ENCODE data around the gene HLA-C.
"Not testable (repeated sequence)": the region's sequence is repeated elsewhere in the genome, so short reads cannot be mapped to it uniquely, and the experiment has no call there.

The HLA-C gene

GRCh38 chr6:31270788-31271640 lies 878 bp downstream of the HLA-C start:
- peak in 1 of 2 donors; percentile 34 for DNase-seq (ENCODE audit: low read depth in 1 of 2, low spot score in 1 of 2)

GRCh38 chr6:31268836-31269235 lies 3.1 kb downstream of the HLA-C start:
- no peak for DNase-seq (ENCODE audit: low read depth in 1 of 2, low spot score in 1 of 2)

GRCh38 chr6:31268369-31268765 lies 3.5 kb downstream of the HLA-C start:
- DNase-seq (ENCODE audit: low read depth in 1 of 2, low spot score in 1 of 2): no peak

GRCh38 chr6:31267651-31268368 lies 4.1 kb downstream of the HLA-C start:
- no peak for DNase-seq (ENCODE audit: low read depth in 1 of 2, low spot score in 1 of 2)

- DNase-seq (ENCODE audit: low read depth in 1 of 2, low spot score in 1 of 2): no peak
Measured at GRCh38 chr6:31266567-31267360, 5.1 kb downstream of the HLA-C start.

GRCh38 chr6:31265926-31266325 lies 6.0 kb downstream of the HLA-C start:
- DNase-seq (ENCODE audit: low read depth in 1 of 2, low spot score in 1 of 2): no peak

- DNase-seq (ENCODE audit: low read depth in 1 of 2, low spot score in 1 of 2): not testable (repeated sequence)
Measured at GRCh38 chr6:31263346-31263933, 8.5 kb downstream of the HLA-C start.

- DNase-seq (ENCODE audit: low read depth in 1 of 2, low spot score in 1 of 2): peak in 1 of 2 donors; percentile 54
Measured at GRCh38 chr6:31259995-31260394, 11.9 kb downstream of the HLA-C start.

GRCh38 chr6:31252625-31253024 lies 19.3 kb downstream of the HLA-C start:
- DNase-seq (ENCODE audit: low read depth in 1 of 2, low spot score in 1 of 2): no peak

GRCh38 chr6:31251261-31251660 lies 20.6 kb downstream of the HLA-C start:
- no peak for DNase-seq (ENCODE audit: low read depth in 1 of 2, low spot score in 1 of 2)

- no peak for DNase-seq (ENCODE audit: low read depth in 1 of 2, low spot score in 1 of 2)
Measured at GRCh38 chr6:31249184-31249583, 22.7 kb downstream of the HLA-C start.

- DNase-seq (ENCODE audit: low read depth in 1 of 2, low spot score in 1 of 2): no peak
Measured at GRCh38 chr6:31247813-31248212, 24.1 kb downstream of the HLA-C start.

GRCh38 chr6:31246051-31246521 lies 25.8 kb downstream of the HLA-C start:
- DNase-seq (ENCODE audit: low read depth in 1 of 2, low spot score in 1 of 2): no peak

- no peak for DNase-seq (ENCODE audit: low read depth in 1 of 2, low spot score in 1 of 2)
Measured at GRCh38 chr6:31243508-31243907, 28.4 kb downstream of the HLA-C start.

- no peak for DNase-seq (ENCODE audit: low read depth in 1 of 2, low spot score in 1 of 2)
Measured at GRCh38 chr6:31239854-31240253, 32.0 kb downstream of the HLA-C start.

- DNase-seq (ENCODE audit: low read depth in 1 of 2, low spot score in 1 of 2): not testable (repeated sequence)
Measured at GRCh38 chr6:31234101-31234500, 37.8 kb downstream of the HLA-C start.

- no peak for DNase-seq (ENCODE audit: low read depth in 1 of 2, low spot score in 1 of 2)
Measured at GRCh38 chr6:31228476-31228875, 43.4 kb downstream of the HLA-C start.

- DNase-seq (ENCODE audit: low read depth in 1 of 2, low spot score in 1 of 2): no peak
Measured at GRCh38 chr6:31227143-31227542, 44.7 kb downstream of the HLA-C start.

- no peak for DNase-seq (ENCODE audit: low read depth in 1 of 2, low spot score in 1 of 2)
Measured at GRCh38 chr6:31225735-31226134, 46.2 kb downstream of the HLA-C start.

GRCh38 chr6:31222496-31222895 lies 49.4 kb downstream of the HLA-C start:
- no peak for DNase-seq (ENCODE audit: low read depth in 1 of 2, low spot score in 1 of 2)
